Stromal cell of bone marrow (primary cell): ENCODE data around the gene UBAP1L.
"Not testable (repeated sequence)": the region's sequence is repeated elsewhere in the genome, so short reads cannot be mapped to it uniquely, and the experiment has no call there.

ENCODE experiments used
- DNase-seq: peaks from one replicate; pipeline ENCODE4 v3.0.0-alpha.2; 2012; ENCODE audit warnings: low read depth

Gene UBAP1L

GRCh38 chr15:65099801-65100200, 15.2 kb downstream of the UBAP1L start:
- DNase-seq = not testable (repeated sequence)

- DNase-seq = no peak
Measured at GRCh38 chr15:65099336-65099735, 15.7 kb downstream of the UBAP1L start.

DNA sequence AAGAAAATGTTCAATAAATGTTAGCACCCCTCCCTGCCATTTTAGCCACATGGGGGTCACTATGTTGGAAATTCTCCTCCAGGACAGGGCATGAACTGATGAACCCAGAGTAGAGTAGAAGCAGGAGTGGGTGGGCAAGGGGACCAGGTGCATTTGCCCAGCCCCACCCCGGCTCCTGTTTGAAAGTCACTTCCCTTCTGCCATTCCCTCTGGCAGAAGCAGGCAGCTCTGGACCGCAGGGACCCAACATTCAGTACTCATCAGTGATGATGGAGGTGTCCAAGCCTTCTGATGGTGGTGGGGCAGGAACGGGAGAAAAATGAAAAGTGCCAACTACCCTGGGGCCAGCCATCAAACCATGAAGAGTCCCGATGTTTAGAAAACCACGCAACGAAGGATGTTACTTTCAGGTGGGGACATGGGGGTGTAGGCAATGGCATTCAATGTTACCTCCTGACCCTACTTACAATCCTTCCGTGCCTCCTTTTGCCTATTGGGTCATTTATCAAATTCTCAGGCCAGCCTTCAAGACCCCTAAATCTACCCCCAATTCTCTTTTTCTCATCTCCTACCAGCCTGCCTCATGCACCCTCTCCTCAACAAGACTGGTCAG, 17.2 kb downstream of the UBAP1L start:
- DNase-seq = no peak

DNA sequence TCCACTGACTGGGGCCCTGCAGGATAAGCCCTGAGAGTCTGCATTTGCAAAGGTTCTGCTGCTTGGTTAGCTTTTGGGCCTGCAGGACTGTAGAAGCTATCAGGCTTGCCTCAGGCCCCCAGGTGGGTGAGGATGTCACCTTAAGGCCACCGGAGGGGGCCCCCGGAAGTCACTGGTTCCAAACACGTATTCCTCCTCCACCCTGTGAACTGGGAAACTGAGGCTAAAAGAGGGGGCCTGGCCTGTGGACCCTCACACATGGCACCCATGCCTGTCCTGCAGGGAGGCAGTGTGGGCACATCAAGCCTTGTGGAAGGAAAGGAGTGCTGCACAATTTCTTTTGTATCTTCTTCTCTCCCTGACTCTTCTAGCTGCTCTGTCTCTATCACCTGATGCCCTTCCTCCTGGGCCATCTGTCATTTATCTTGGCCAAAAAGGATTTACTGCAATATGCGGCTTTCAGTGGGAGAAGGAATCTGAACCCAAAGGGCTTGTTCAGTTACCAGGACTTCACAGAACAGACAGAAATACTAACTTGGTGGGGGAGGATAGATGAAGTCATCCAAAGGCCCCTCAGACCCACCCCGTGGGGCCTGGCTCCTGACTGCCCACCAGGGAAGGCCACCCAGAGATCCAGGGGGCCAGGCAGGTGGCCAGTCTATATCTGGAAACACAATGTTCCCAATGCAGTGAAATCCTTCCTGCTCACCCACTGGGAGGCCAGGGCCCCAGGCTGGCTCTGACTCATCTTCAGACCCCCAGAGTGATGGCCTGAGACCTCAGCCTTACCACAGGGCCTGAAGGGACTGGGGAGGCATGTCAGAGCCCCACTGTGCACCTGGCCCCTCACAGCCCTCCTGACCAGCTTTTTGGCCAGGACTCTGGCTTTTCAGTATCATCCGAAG, 18.3 kb downstream of the UBAP1L start:
- DNase-seq = no peak

GRCh38 chr15:65095747-65096104, 19.3 kb downstream of the UBAP1L start:
- DNase-seq = no peak

GRCh38 chr15:65095011-65095746, 19.8 kb downstream of the UBAP1L start:
- no peak for DNase-seq

DNA sequence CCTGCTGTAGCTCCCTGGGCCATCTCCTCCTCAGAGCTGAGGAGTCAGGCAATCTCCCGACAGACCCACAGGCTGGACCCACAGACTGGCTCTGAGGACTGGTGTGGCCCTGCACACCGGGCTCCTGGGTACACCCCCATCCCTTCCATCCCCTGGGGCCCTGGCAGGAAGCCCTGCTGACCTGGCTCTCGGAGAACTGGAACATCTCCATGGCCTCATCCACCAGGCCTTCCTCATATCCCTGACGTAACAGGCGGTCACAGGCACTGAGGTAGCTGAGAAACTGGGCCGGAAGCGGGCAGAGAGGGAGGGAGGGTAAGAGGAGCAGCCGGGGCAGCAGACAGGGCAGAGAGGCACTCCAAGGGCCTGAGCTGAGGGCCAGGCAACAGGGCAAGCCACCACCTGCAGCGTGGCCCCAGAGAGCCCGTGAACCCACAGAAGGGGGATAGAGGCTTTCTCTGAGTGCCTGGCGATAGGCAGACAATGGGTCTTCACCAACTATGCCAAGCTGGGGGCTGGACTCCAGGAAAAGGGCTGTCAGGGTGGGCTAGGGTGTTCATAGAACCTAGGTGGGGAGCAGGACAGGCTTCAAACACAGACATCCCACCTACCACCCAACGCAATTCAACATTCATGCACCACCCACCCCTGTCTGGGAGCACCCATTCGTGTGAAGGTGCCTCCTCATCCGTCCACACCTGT, 20.6 kb downstream of the UBAP1L start:
- no peak for DNase-seq

DNA sequence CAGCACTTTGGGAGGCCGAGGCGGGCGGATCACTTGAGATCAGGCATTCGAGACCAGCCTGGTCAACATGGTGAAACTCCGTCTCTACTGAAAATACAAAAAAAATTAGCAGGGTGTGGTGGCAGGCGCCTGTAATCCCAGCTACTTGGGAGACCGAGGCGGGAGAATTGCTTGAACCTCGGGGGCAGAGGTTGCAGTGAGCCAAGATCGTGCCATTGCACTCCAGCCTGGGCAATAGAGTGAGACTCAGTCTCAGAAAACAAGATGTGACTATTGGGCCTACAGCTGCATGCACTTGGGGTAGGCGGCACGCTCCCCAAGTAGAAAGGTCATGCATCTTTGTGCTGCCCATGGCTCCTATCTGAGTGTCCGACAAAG, 21.2 kb downstream of the UBAP1L start:
- DNase-seq = not testable (repeated sequence)

DNA sequence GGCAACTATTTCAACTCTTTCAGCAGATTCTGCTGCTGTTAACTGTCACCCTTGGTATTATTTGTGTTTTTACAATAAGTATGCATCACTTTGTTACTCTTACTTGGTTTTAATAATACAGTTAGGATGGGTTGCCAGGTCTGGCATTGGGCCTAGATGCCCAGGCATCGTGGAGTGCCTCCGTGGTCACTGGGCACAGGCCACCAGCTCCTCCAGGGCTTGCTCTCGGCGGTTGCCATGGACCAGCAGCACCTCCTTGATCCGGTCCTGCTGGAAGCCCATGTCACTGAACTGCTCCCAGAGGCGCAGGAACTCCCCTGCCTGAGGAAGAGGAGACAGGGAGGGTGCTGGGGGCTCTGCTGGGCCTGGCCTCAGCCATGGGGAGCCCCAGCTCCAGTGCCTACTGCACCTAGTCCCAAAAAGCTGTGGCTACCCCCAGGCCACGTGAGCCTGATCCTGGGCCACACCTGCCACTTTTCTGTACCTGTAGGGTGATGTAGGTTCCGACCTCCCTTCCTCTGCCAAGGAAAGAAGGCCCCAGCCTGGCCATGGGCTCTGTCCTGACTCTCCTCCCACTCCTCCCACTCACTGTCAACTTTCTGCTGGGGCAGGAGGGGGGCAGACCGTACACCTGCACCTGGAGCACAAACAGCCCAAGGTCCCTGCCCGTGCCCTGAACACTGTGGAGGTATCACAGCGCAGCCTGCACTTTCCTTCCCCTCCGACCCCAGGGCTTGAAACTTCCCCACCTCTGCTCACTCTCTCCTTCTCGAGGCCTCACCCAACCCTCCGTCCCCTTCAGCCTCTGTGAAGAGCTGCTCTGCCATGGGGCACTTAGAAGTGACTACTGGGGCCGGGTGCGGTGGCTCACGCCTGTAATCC, 21.8 kb downstream of the UBAP1L start:
- no peak for DNase-seq

- no peak for DNase-seq
Measured at GRCh38 chr15:65091946-65092770, 22.8 kb downstream of the UBAP1L start.

DNA sequence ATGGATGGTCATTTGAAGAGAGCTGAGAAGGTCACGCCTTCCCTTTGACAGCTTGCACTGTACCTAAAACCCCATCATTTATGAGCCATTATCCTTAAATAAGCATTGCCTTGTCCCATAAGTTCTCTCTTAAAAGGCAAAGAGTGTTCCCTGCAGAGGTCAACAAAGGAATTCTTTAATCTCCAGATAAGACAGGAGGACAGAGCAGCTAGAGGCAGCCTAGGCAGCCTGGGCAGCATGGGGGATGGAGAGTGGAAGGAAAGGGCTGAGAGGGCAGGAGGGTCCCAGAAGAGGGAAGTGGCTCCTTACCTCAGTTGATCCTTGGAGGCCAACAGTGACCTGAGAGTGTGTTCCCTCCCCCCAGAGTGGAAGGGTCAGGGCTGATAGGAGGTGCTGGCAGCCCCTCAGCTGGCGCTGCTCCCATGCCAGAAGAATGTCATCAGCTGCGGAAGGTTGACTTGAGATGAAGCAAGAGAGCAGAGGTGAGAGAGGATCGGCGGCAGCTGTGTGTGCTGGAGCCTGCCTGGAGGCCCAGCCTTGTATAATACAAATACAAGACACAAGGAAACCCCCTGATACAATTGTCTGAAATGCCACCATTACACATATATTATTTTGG, 25.7 kb downstream of the UBAP1L start:
- DNase-seq = no peak

DNA sequence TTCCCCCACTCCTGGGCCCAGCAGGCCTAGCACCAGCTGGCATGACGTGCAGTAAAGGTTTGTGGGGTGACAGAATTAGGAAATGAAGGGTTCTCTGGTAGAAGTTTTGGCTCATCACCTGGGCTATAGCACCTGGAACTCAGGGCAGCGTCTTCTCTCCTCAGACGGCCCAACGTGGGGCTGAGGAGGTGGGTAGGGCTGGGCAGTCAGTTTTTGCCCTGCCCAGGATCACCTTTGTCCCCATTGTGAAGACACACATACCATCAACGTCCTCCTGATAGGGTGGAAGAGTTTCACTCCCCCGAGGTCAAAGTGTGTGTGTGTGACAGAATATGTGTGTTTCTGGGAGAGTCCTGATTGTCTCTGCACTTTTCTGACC, 26.4 kb downstream of the UBAP1L start:
- DNase-seq = no peak

DNA sequence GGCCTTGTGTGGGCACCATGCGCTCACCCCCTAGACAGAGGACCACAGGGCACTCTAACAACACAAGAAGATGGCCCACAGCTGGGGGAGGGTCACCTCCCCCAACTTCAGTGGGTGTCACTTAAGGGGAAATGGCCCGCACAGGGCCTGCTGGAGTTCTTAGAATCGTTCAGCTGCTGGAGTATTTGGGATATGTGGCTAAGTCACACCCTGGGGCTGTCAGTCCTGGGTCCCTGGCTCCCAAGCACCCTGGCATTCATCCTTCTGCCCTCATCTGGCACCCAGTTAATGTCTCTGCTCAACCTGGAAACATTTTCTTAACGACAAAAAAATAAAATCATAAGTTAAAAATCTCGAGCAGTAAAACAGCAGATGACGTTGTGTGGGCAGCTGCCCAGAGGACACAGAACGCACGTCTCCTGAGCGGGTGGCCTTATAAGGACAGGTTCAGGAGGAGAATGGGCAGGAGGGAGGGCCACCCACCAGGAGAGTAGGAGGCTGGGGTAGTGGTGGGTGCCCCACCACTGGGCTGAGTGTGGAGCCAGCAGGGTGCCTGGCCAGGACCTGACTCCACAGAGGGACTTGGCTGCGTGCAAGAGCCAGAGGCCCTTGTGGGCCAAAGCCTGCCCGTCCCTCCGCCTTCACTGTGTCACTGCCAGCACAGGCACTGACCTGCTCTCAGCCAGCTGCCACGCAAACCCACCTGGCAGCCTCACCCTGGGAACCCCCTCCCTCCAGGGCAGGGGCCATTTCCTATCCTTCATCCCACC, 26.9 kb downstream of the UBAP1L start:
- no peak for DNase-seq

- no peak for DNase-seq
Measured at GRCh38 chr15:65087411-65087810, 27.6 kb downstream of the UBAP1L start.

- DNase-seq = no peak
Measured at GRCh38 chr15:65086680-65087111, 28.3 kb downstream of the UBAP1L start.

DNA sequence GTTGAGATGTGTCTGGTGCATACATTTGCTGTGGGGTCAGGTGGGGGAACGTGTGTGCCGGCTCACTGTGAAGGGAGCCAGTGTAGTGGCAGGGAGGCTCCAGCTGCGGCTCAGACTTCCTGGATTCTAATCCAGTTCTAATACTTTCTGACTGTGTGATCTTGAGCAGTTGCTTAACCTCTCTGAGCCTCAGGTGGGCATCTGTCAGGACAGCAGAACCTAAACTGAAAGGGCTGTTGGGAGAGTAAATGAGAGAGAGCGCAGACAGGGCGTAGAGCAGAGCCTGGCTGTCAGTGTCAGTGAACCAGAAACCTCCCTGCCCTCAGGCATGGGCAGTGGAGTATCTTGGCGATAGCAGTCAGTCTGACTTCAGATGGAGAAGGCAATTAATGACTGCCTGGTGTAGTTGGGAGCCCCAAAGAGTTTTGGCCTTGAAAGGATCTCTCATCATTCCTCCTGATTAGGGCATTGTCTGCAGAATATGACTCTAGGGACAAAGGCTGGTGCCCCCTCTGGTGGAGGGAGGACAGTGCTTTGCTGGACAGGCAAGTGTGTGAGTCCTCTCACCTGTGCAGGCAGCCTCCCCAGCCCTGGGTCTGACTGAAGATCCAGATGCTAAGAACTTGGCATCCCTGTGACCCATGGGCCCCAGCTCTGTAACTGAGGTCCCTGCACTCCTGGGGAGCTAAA, 28.9 kb downstream of the UBAP1L start:
- DNase-seq = no peak

DNA sequence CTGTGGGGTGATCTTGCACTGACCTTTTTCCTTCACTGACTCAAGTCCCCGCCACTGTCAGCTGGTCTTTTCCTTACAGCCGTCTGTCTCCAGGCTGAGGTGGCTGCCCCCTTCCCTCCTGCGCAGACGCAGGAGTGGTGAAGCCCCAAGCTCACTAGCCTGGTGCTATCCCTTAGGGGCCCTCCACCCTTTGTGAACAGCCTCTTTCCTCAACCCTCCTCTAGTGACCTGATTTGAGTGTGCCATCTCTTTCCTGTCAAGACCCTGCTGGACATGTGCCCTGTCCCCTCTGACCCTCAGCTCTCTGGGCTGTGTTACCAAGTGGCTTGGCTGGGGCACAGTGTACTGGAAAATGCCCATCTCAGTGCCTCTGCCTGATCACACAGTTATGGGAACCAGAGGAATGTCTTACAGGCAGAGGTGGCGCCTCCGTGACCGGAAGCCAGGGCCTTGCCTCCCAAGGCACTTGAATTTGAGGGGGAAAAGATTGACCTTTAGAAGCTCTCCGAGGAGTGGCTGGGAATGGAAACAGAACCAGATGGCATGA, 29.7 kb downstream of the UBAP1L start:
- no peak for DNase-seq

DNA sequence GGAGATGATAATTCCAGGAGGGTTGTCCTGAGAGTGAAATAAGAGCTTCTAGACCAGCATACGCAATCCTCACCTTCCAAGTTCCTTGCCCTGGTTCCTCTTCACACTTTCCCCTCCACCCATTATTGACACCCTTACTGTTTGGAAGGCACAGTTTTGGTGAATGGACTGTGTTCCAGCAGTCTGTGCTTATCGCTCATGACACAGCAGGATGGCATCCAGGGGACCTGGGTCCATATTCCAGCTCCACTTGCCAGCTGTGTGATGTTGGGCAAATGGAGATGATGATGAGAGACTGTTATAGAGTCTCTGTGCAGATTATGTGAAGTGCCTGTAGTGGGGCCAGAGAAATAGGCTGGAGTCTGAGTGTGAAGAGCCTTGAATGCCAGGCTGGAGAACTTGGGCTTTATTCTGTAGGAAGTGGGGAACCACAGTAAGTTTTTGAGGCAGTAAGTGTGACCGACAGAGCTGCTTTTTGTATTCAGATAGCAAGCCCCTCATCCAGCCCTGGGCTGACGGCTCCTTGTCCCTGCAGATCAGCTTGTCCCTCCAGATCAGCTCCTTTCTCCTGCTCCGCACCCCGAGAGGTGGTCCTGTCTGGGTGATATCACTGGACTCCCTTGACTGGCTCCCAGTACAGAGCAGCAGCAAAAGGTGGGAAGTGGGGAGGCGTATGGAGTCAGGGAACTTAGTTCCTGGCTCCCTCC, 30.3 kb downstream of the UBAP1L start:
- no peak for DNase-seq
